Fibroblast of villous mesenchyme (primary cell): ENCODE measurements around the gene DXO. TPM values are rescaled to one million over a fixed set of nuclear protein-coding genes. Genes with fewer than 3 reads are reported as not detected.

Source experiments
- DNase-seq: peaks from one replicate; pipeline ENCODE4 v3.0.0-alpha.2; 2010; ENCODE audit warnings: low read depth
- H3K4me3 ChIP-seq: 2 replicates; pipeline ENCODE4 v1.5.1; 2011; ENCODE audit warnings: low read depth, mild to moderate bottlenecking, low read length
- CTCF ChIP-seq: IDR thresholded peaks from 2 replicates; pipeline ENCODE4 v1.5.1; 2012; ENCODE audit warnings: low read depth, mild to moderate bottlenecking, low read length; ENCODE audit not compliant: insufficient read depth
- total RNA-seq: library from RNA; depleted of rRNA; stranded (reverse); fragments of >200 nt; gene quantifications from 2 replicates; pipeline ENCODE4 v1.2.3, GENCODE V29; 2012

DXO gene
- total RNA-seq, 1 donor, result 14.2 TPM

- H3K4me3 ChIP-seq, result no peak overlapping the region
- peak; percentile 39 for DNase-seq
- no peak for TF ChIP-seq CTCF
These were observed 23.1 kb downstream of the DXO start for GRCh38 chr6:31948753-31949413.

- DNase-seq, result no peak
These were observed 23.6 kb downstream of the DXO start for GRCh38 chr6:31948306-31948705.

GRCh38 chr6:31947864-31948263, 24.1 kb downstream of the DXO start:
- DNase-seq, result no peak
- no peak overlapping the region for H3K4me3 ChIP-seq
- no peak for TF ChIP-seq CTCF

More at GRCh38 chr6:31948306-31948705, 23.6 kb downstream of the DXO start:
- H3K4me3 ChIP-seq, result no peak overlapping the region
- TF ChIP-seq CTCF, result no peak

GRCh38 chr6:31947070-31947675, 24.8 kb downstream of the DXO start:
- DNase-seq, result no peak
- TF ChIP-seq CTCF, result no peak
- no peak overlapping the region for H3K4me3 ChIP-seq

- TF ChIP-seq CTCF, result no peak
- DNase-seq, result no peak
- no peak overlapping the region for H3K4me3 ChIP-seq
These were observed 25.5 kb downstream of the DXO start for GRCh38 chr6:31946370-31946885.

GRCh38 chr6:31945507-31946369, 26.2 kb downstream of the DXO start, which contains the start of gene CFB:
Gene CFB, plus strand, starts transcription at chr6:31946095. Its CDS starts 127 bp downstream, at chr6:31946222.
- DNase-seq, result peak; percentile 86
- H3K4me3 ChIP-seq, result peak within 1 kb of the TSS; percentile 31

More at GRCh38 chr6:31945507-31946369, 26.2 kb downstream of the DXO start, which contains the start of gene CFB:
- no peak for TF ChIP-seq CTCF
